Measurements from ENCODE around the gene CEP95.

The CEP95 gene

GRCh38 chr17:64538508-64539130, 31.8 kb downstream of the CEP95 start:
- TF ChIP-seq CTCF (IDR thresholded peaks at IDR 0.05; ENCODE audit: low read depth, low read length, missing control alignments), result no peak
- no peak for DNase-seq (ENCODE audit: low read depth)
- H3K4me3 ChIP-seq (ENCODE audit: low read depth, low read length), result no peak overlapping the region
- in situ Hi-C loops (cut with HindIII; ENCODE audit: low sequenced_read_pairs), result no loop called here

GRCh38 chr17:64540118-64540776, 33.5 kb downstream of the CEP95 start:
- in situ Hi-C loops (cut with HindIII; ENCODE audit: low sequenced_read_pairs), result no loop called here
- H3K4me3 ChIP-seq (ENCODE audit: low read depth, low read length), result no peak overlapping the region
- DNase-seq (ENCODE audit: low read depth), result no peak
- no peak for TF ChIP-seq CTCF (IDR thresholded peaks at IDR 0.05; ENCODE audit: low read depth, low read length, missing control alignments)

- in situ Hi-C loops (cut with HindIII; ENCODE audit: low sequenced_read_pairs), result no loop called here
These were observed 38.0 kb downstream of the CEP95 start for GRCh38 chr17:64544742-64545141.

GRCh38 chr17:64546716-64547115, 39.9 kb downstream of the CEP95 start:
- no peak for TF ChIP-seq CTCF (IDR thresholded peaks at IDR 0.05; ENCODE audit: low read depth, low read length, missing control alignments)
- DNase-seq (ENCODE audit: low read depth), result no peak
- H3K4me3 ChIP-seq (ENCODE audit: low read depth, low read length), result no peak overlapping the region
- in situ Hi-C loops (cut with HindIII; ENCODE audit: low sequenced_read_pairs), result no loop called here

More at GRCh38 chr17:64544742-64545141, 38.0 kb downstream of the CEP95 start:
- H3K4me3 ChIP-seq (ENCODE audit: low read depth, low read length), result no peak overlapping the region
- no peak for TF ChIP-seq CTCF (IDR thresholded peaks at IDR 0.05; ENCODE audit: low read depth, low read length, missing control alignments)
- DNase-seq (ENCODE audit: low read depth), result no peak

- in situ Hi-C loops (cut with HindIII; ENCODE audit: low sequenced_read_pairs), result no loop called here
- no peak for TF ChIP-seq CTCF (IDR thresholded peaks at IDR 0.05; ENCODE audit: low read depth, low read length, missing control alignments)
- no peak overlapping the region for H3K4me3 ChIP-seq (ENCODE audit: low read depth, low read length)
- DNase-seq (ENCODE audit: low read depth), result no peak
These were observed 40.5 kb downstream of the CEP95 start for GRCh38 chr17:64547319-64547718.

- DNase-seq (ENCODE audit: low read depth), result no peak
- in situ Hi-C loops (cut with HindIII; ENCODE audit: low sequenced_read_pairs), result no loop called here
These were observed 44.7 kb downstream of the CEP95 start for GRCh38 chr17:64551461-64551860.

More at GRCh38 chr17:64551461-64551860, 44.7 kb downstream of the CEP95 start:
- TF ChIP-seq CTCF (IDR thresholded peaks at IDR 0.05; ENCODE audit: low read depth, low read length, missing control alignments), result no peak
- H3K4me3 ChIP-seq (ENCODE audit: low read depth, low read length), result no peak overlapping the region
